Measurements from ENCODE around the gene PRRC2B.

- TF ChIP-seq FOSL2 (CRISPR knock-in tag; IDR thresholded peaks at IDR 0.05), result no peak
- TF ChIP-seq EZH2 (conservative IDR thresholded peaks at IDR 0.05; ENCODE audit: low read depth, low read length), result no peak
These were observed 136.0 kb downstream of the PRRC2B start for GRCh38 chr9:131529597-131530545.
